Uterus (tissue), 2 donors: Measurements from ENCODE around the gene HS6ST1.
"Not testable (repeated sequence)": the region's sequence is repeated elsewhere in the genome, so short reads cannot be mapped to it uniquely, and the experiment has no call there.

Source experiments
- POLR2A ChIP-seq, 2 donors: fragments of 450-650 bp; IDR thresholded peaks; one replicate each; pipeline ENCODE4 v1.6.1; 2016; ENCODE audit warnings: antibody characterized with exemption in 2 of 2, mild to moderate bottlenecking in 1 of 2, moderate library complexity in 1 of 2
- TF ChIP-seq, protein P1 (sequence below), 4 experiments: fragments of 200-600 bp in 2 of 4; fragments of 450-650 bp in 2 of 4; sonication (generic) in 2 of 4; IDR thresholded peaks; one replicate each; pipeline ENCODE4 v1.5.1; 2016 to 2019; ENCODE audit warnings: antibody characterized with exemption in 4 of 4, mild to moderate bottlenecking in 2 of 4, moderate library complexity in 1 of 4

DNA sequence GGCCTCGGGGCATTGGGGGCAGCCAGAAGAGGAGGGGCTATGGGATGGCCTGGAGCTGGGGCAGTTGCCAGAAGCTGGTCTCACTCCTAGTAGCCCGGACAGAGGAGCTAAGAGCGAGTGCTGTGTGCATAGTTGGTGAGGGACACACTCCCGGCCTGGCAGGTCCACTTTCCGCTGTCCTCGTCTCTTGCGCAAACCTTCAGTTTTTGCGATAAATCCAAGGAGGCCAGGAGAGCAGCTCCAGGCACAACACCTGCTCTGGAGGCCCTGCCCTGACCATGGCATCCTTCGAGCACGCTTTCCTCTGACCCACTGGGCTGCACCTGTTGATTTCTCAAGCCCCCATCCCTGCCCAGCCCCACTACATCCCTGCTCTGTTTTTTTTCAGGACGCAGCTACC is 51.0 kb downstream of the HS6ST1 start:
- TF ChIP-seq, protein P1, sequence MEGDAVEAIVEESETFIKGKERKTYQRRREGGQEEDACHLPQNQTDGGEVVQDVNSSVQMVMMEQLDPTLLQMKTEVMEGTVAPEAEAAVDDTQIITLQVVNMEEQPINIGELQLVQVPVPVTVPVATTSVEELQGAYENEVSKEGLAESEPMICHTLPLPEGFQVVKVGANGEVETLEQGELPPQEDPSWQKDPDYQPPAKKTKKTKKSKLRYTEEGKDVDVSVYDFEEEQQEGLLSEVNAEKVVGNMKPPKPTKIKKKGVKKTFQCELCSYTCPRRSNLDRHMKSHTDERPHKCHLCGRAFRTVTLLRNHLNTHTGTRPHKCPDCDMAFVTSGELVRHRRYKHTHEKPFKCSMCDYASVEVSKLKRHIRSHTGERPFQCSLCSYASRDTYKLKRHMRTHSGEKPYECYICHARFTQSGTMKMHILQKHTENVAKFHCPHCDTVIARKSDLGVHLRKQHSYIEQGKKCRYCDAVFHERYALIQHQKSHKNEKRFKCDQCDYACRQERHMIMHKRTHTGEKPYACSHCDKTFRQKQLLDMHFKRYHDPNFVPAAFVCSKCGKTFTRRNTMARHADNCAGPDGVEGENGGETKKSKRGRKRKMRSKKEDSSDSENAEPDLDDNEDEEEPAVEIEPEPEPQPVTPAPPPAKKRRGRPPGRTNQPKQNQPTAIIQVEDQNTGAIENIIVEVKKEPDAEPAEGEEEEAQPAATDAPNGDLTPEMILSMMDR (IDR thresholded peaks at IDR 0.05) = not testable (repeated sequence)
- TF ChIP-seq POLR2A (IDR thresholded peaks at IDR 0.05) = not testable (repeated sequence)
